ENCODE data around the gene RAD51D. TPM values are rescaled to one million over a fixed set of nuclear protein-coding genes. Genes with fewer than 3 reads are reported as not detected.

Gene RAD51D
- total RNA-seq, 3 donors from 2014 or later (not counting 1 experiment from before 2014, with no cell fraction given): 15.4 to 27.0 (median 22.7) TPM

DNA sequence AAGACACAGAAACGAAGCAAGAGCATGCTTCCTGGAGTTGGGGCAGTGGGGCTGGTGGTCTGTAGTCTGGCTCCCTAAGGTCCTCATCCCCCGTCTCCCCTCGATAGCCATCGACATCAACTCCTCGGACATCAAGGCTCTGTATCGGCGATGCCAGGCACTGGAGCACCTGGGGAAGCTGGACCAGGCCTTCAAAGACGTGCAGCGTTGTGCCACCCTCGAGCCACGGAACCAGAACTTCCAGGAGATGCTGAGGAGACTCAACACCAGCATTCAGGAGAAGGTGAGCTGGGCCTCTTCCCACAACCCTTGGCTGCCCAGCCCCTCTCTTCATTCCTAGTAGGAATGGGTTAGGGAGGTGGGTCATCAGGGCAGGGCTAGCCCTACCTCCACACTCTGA lies 30.3 kb upstream of the RAD51D start:
- H3K36me3 Mint-ChIP-seq: no peaks in the 10 kb centered on the region
- DNase-seq (no peak), ATAC-seq (no peak)
- H3K4me3 ChIP-seq (ENCODE audit: low read length): no peak overlapping the region
- 94% methylated on average over 11 of the region's 11 CpGs for WGBS (ENCODE audit: insufficient coverage)
- H3K9me3 ChIP-seq (ENCODE audit: control insufficient read depth, insufficient read depth, low read length): no peaks in the 10 kb centered on the region
- H3K27me3 ChIP-seq (ENCODE audit: control insufficient read depth, insufficient read depth, low read length): no peaks in the 10 kb centered on the region
- H3K27me3 Mint-ChIP-seq (ENCODE audit: low read depth in 2 of 2): no peaks in the 10 kb centered on the region
- H3K4me1 Mint-ChIP-seq: no peaks in the 10 kb centered on the region
- intact Hi-C loops (cut with micrococcal nuclease): no loop called here
- TF ChIP-seq CTCF (IDR thresholded peaks at IDR 0.05): no peak
- H3K4me1 ChIP-seq (ENCODE audit: control insufficient read depth, insufficient read depth, low read length): no peaks in the 10 kb centered on the region
- H3K9me3 Mint-ChIP-seq: no peaks in the 10 kb centered on the region
- no peak overlapping the region for H3K4me3 Mint-ChIP-seq
- H3K27ac Mint-ChIP-seq: no peak overlapping the region
- no peaks in the 10 kb centered on the region for H3K36me3 ChIP-seq (ENCODE audit: control insufficient read depth, insufficient read depth, low read length)
- H3K27ac ChIP-seq (ENCODE audit: low read length): no peak overlapping the region

GRCh38 chr17:35148144-35148543 lies 28.5 kb upstream of the RAD51D start:
- Histone ChIP-seq H3K4me3 (ENCODE audit: low read length) (no peak overlapping the region), H3K27me3 (ENCODE audit: control insufficient read depth, insufficient read depth, low read length) (no peaks in the 10 kb centered on the region), H3K27ac (ENCODE audit: low read length) (no peak overlapping the region), H3K36me3 (ENCODE audit: control insufficient read depth, insufficient read depth, low read length) (no peaks in the 10 kb centered on the region), H3K9me3 (ENCODE audit: control insufficient read depth, insufficient read depth, low read length) (no peaks in the 10 kb centered on the region), H3K4me1 (ENCODE audit: control insufficient read depth, insufficient read depth, low read length) (no peaks in the 10 kb centered on the region)
- no peaks in the 10 kb centered on the region for H3K4me1 Mint-ChIP-seq
- intact Hi-C loops (cut with micrococcal nuclease): no loop called here
- ATAC-seq (no peak), DNase-seq (no peak)
- WGBS (ENCODE audit: insufficient coverage): 86% methylated on average over 9 of the region's 9 CpGs
- H3K27me3 Mint-ChIP-seq (ENCODE audit: low read depth in 2 of 2): no peaks in the 10 kb centered on the region
- no peak for TF ChIP-seq CTCF (IDR thresholded peaks at IDR 0.05)
- no peak overlapping the region for H3K27ac Mint-ChIP-seq
- no peaks in the 10 kb centered on the region for H3K36me3 Mint-ChIP-seq
- H3K9me3 Mint-ChIP-seq: no peaks in the 10 kb centered on the region
- H3K4me3 Mint-ChIP-seq: no peak overlapping the region

GRCh38 chr17:35147375-35147905 lies 27.8 kb upstream of the RAD51D start, which contains the start of gene UNC45B:
Gene UNC45B (plus strand): TSS chr17:35147817. CDS start chr17:35148264, 447 bp downstream.
- DNase-seq (no peak), ATAC-seq (no peak)
- H3K9me3 Mint-ChIP-seq: no peaks in the 10 kb centered on the region
- Histone ChIP-seq H3K36me3 (ENCODE audit: control insufficient read depth, insufficient read depth, low read length) (no peaks in the 10 kb centered on the region), H3K4me1 (ENCODE audit: control insufficient read depth, insufficient read depth, low read length) (peaks cover 3% of the 10 kb centered on the region), H3K4me3 (ENCODE audit: low read length) (no peak within 1 kb of the TSS), H3K27ac (ENCODE audit: low read length) (no peak within 1 kb of the TSS), H3K27me3 (ENCODE audit: control insufficient read depth, insufficient read depth, low read length) (no peaks in the 10 kb centered on the region), H3K9me3 (ENCODE audit: control insufficient read depth, insufficient read depth, low read length) (no peaks in the 10 kb centered on the region)
- no peaks in the 10 kb centered on the region for H3K27me3 Mint-ChIP-seq (ENCODE audit: low read depth in 2 of 2)
- TF ChIP-seq CTCF (IDR thresholded peaks at IDR 0.05): no peak
- no peaks in the 10 kb centered on the region for H3K36me3 Mint-ChIP-seq
- intact Hi-C loops (cut with micrococcal nuclease): no loop called here
- peaks cover under 1 to 1% of the 10 kb centered on the region in 2 donors for H3K4me1 Mint-ChIP-seq
- H3K4me3 Mint-ChIP-seq: no peak within 1 kb of the TSS
- WGBS (ENCODE audit: insufficient coverage): 91% methylated on average over 4 of the region's 4 CpGs
- no peak within 1 kb of the TSS for H3K27ac Mint-ChIP-seq

- intact Hi-C loops (cut with micrococcal nuclease): no loop called here
- Histone ChIP-seq H3K9me3 (ENCODE audit: control insufficient read depth, insufficient read depth, low read length) (no peaks in the 10 kb centered on the region), H3K27ac (ENCODE audit: low read length) (no peak overlapping the region), H3K27me3 (ENCODE audit: control insufficient read depth, insufficient read depth, low read length) (no peaks in the 10 kb centered on the region), H3K4me3 (ENCODE audit: low read length) (no peak overlapping the region), H3K4me1 (ENCODE audit: control insufficient read depth, insufficient read depth, low read length) (peaks cover 12% of the 10 kb centered on the region), H3K36me3 (ENCODE audit: control insufficient read depth, insufficient read depth, low read length) (no peaks in the 10 kb centered on the region)
- DNase-seq (no peak), ATAC-seq (no peak)
- Mint-ChIP-seq H3K27me3 (ENCODE audit: low read depth in 2 of 2) (no peaks in the 10 kb centered on the region), H3K36me3 (no peaks in the 10 kb centered on the region), H3K4me1 (peaks cover 4 to 6% of the 10 kb centered on the region in 2 donors), H3K9me3 (no peaks in the 10 kb centered on the region), H3K4me3 (no peak overlapping the region), H3K27ac (no peak overlapping the region)
- TF ChIP-seq CTCF (IDR thresholded peaks at IDR 0.05): no peak
- 96% methylated on average over 4 of the region's 4 CpGs for WGBS (ENCODE audit: insufficient coverage)
Observed at GRCh38 chr17:35146214-35146833, 26.7 kb upstream of the RAD51D start.
